ENCODE results near the gene CUBN.

GRCh38 chr10:16952080-16952479, 177.5 kb downstream of the CUBN start:
- TF ChIP-seq EP300 (IDR thresholded peaks at IDR 0.05) = no peak
- TF ChIP-seq MAX (IDR thresholded peaks at IDR 0.05) = no peak
- no peak for TF ChIP-seq BHLHE40 (IDR thresholded peaks at IDR 0.05; ENCODE audit: low read depth, low read length)
- no peak for TF ChIP-seq ZFP36 (IDR thresholded peaks at IDR 0.05; ENCODE audit: borderline replicate concordance, partially characterized antibody)
- no peak for TF ChIP-seq REST (IDR thresholded peaks at IDR 0.05)
- TF ChIP-seq KDM5A (IDR thresholded peaks at IDR 0.05) = no peak
